ENCODE measurements around the gene SNX25. TPM values are rescaled to one million over a fixed set of nuclear protein-coding genes. Genes with fewer than 3 reads are reported as not detected.

SNX25 gene
- total and polyA plus RNA-seq, 2 experiments from 2014 or later, result 6.9 to 25.0 TPM

GRCh38 chr4:185380320-185380719 lies 170.9 kb downstream of the SNX25 start:
- Histone ChIP-seq H3K4me1 (ENCODE audit: insufficient read depth) (0 out of 2 replicates have a peak, but pooled peaks cover 3% of the 10 kb centered on the region), H3K4me3 (no peak overlapping the region), H2AFZ (no peak overlapping the region), H3K9me2 (ENCODE audit: insufficient read depth) (no peaks in the 10 kb centered on the region), H3K27ac (ENCODE audit: low read depth) (no peak overlapping the region), H3K36me3 (ENCODE audit: insufficient read depth) (no peaks in the 10 kb centered on the region), H4K20me1 (replicated peaks; ENCODE audit: insufficient read depth) (no peaks in the 10 kb centered on the region), H3K4me2 (no peak overlapping the region), H3K79me2 (replicated peaks; ENCODE audit: insufficient read depth) (no peaks in the 10 kb centered on the region), H3F3A (replicated peaks; ENCODE audit: low read depth) (no peaks in the 10 kb centered on the region), H3K27me3 (ENCODE audit: insufficient read depth) (no peaks in the 10 kb centered on the region)
- H3K4me3 Mint-ChIP-seq, result no peak overlapping the region
- no peaks in the 10 kb centered on the region for H3K27me3 Mint-ChIP-seq (ENCODE audit: insufficient read depth, low read depth, poor library complexity)
- no peak for ATAC-seq
- 0 out of 3 replicates have a peak, but pooled peaks cover 5% of the 10 kb centered on the region for H3K4me1 Mint-ChIP-seq
- no peak for DNase-seq (ENCODE audit: low spot score)
- H3K27ac Mint-ChIP-seq, result no peak overlapping the region
- peaks cover 10% of the 10 kb centered on the region for H3K36me3 Mint-ChIP-seq (ENCODE audit: low read depth)
- TF ChIP-seq ZNF331 (CRISPR knock-in tag; IDR thresholded peaks at IDR 0.05; ENCODE audit: low read depth), result no peak
- no peak for TF ChIP-seq EZH2phosphoT487 (IDR thresholded peaks at IDR 0.05; ENCODE audit: unreplicated experiment)
- TF ChIP-seq STAT1 (IDR thresholded peaks at IDR 0.05; ENCODE audit: unreplicated experiment), result no peak
- no peak for TF ChIP-seq POLR2AphosphoS5 (IDR thresholded peaks at IDR 0.05; ENCODE audit: low read depth)
- no peak for TF ChIP-seq REST (IDR thresholded peaks at IDR 0.05; ENCODE audit: unreplicated experiment)
- TF ChIP-seq ZNF462 (CRISPR knock-in tag; IDR thresholded peaks at IDR 0.05), result no peak
- TF ChIP-seq ETS1 (IDR thresholded peaks at IDR 0.05), result no peak
- no peak for TF ChIP-seq CREB1 (CRISPR knock-in tag; IDR thresholded peaks at IDR 0.05; ENCODE audit: low read depth)
- TF ChIP-seq ZNF114 (CRISPR knock-in tag; IDR thresholded peaks at IDR 0.05), result no peak
- no peak for TF ChIP-seq NANOG (IDR thresholded peaks at IDR 0.05; ENCODE audit: borderline replicate concordance)
- TF ChIP-seq CTCF (conservative IDR thresholded peaks at IDR 0.05; ENCODE audit: low read depth in 2 of 2), result no peak
- no peak for TF ChIP-seq JUNB (IDR thresholded peaks at IDR 0.05; ENCODE audit: unreplicated experiment)
- TF ChIP-seq EZH2 (IDR thresholded peaks at IDR 0.05; ENCODE audit: low read depth, unreplicated experiment), result no peak
- peaks cover 9% of the 10 kb centered on the region; the same call in 2 of the 3 replicates for H3K9me3 Mint-ChIP-seq

All from GM23338 (cell line).